Caco-2 (cell line): ENCODE measurements around the gene TM9SF4. TPM values are rescaled to one million over a fixed set of nuclear protein-coding genes. Genes with fewer than 3 reads are reported as not detected.

Experiments used
- BruUV-seq: library from RNA; stranded (reverse); fragments of 400-500 nt; replicated peaks from 2 replicates; lab custom pipeline; 2021; lab: Mats Ljungman, UMichigan
- CTCF ChIA-PET: fragments of 300-600 bp; sonication (Branson Sonifier 250); formaldehyde crosslinking; loops from one replicate; lab custom pipeline; 2022; ENCODE audit warnings: antibody characterized with exemption; lab: Charles Lee
- POLR2A ChIA-PET: fragments of 300-600 bp; sonication (Branson Sonifier 250); formaldehyde crosslinking; loops from one replicate; lab custom pipeline; 2022; ENCODE audit warnings: antibody characterized with exemption; lab: Charles Lee
- DNase-seq, 2 experiments: peaks; one replicate each; pipeline versions ENCODE4 v3.0.0 to v3.0.0-alpha.2; 2020 to 2022
- H3K27me3 ChIP-seq: replicated peaks from 2 replicates; pipeline ENCODE4 v1.6.0; 2011; ENCODE audit warnings: low read length; ENCODE audit not compliant: control insufficient read depth, insufficient read depth
- H3K36me3 ChIP-seq: 2 replicates; pipeline ENCODE4 v1.5.1; 2011; ENCODE audit warnings: low read length; ENCODE audit not compliant: control insufficient read depth, insufficient read depth
- H3K4me1 ChIP-seq: fragments of 250-450 bp; sonication (Bioruptor Pico); 2 replicates; pipeline ENCODE4 v1.5.1; 2020; ENCODE audit warnings: mild to moderate bottlenecking
- H3K4me3 ChIP-seq: 2 replicates; pipeline ENCODE4 v1.5.1; 2011; ENCODE audit warnings: low read depth, mild to moderate bottlenecking, control low read depth, low read length
- H3K9me3 ChIP-seq: fragments of 250-450 bp; sonication (Bioruptor Pico); 2 replicates; pipeline ENCODE4 v1.5.1; 2020; ENCODE audit warnings: mild to moderate bottlenecking, moderate library complexity
- H3K27ac Mint-ChIP-seq: one replicate; pipeline ENCODE4 v1.8.0; 2022; ENCODE audit warnings: mixed read lengths; ENCODE audit not compliant: unreplicated experiment
- H3K27me3 Mint-ChIP-seq: one replicate; pipeline ENCODE4 v1.8.0; 2022; ENCODE audit warnings: mixed read lengths; ENCODE audit not compliant: insufficient read depth, unreplicated experiment
- H3K36me3 Mint-ChIP-seq: one replicate; pipeline ENCODE4 v1.8.0; 2022; ENCODE audit warnings: mild to moderate bottlenecking, mixed read lengths; ENCODE audit not compliant: insufficient read depth, unreplicated experiment
- H3K4me1 Mint-ChIP-seq: one replicate; pipeline ENCODE4 v1.8.0; 2022; ENCODE audit warnings: low read depth, mixed read lengths; ENCODE audit not compliant: unreplicated experiment
- H3K4me3 Mint-ChIP-seq: one replicate; pipeline ENCODE4 v1.8.0; 2022; ENCODE audit warnings: mild to moderate bottlenecking, moderate library complexity, mixed read lengths; ENCODE audit not compliant: unreplicated experiment
- H3K9me3 Mint-ChIP-seq: one replicate; pipeline ENCODE4 v1.8.0; 2022; ENCODE audit warnings: mixed read lengths; ENCODE audit not compliant: unreplicated experiment
- CTCF ChIP-seq, 2 experiments: fragments of 200-600 bp in 1 of 2; IDR thresholded peaks; 1 replicate in 1 of 2; 2 replicates in 1 of 2; pipeline versions ENCODE4 v1.5.1 to v1.8.0; 2011 to 2022; ENCODE audit warnings: antibody characterized with exemption in 1 of 2, control low read depth in 1 of 2, inconsistent platforms in 1 of 2, low read depth in 1 of 2, low read length in 1 of 2, mild to moderate bottlenecking in 1 of 2, moderate library complexity in 1 of 2; ENCODE audit not compliant: insufficient read depth in 1 of 2, severe bottlenecking in 1 of 2, unreplicated experiment in 1 of 2
- intact Hi-C: fragments of 100-400 bp; cut with micrococcal nuclease; formaldehyde crosslinking; loops from one replicate; pipeline ENCODE4 v1.10.0; 2022; ENCODE audit not compliant: unreplicated experiment
- total RNA-seq: library from RNA; stranded (reverse); gene quantifications from 2 replicates; pipeline ENCODE4 v1.2.3, GENCODE V29; 2022

Gene TM9SF4
- total RNA-seq, 1 experiment from 2014 or later = 138 TPM

GRCh38 chr20:32075534-32075933, 34.0 kb upstream of the TM9SF4 start:
- Histone ChIP-seq H3K27me3 (no peaks in the 10 kb centered on the region), H3K9me3 (no peaks in the 10 kb centered on the region), H3K4me1 (no peaks in the 10 kb centered on the region), H3K36me3 (no peaks in the 10 kb centered on the region), H3K4me3 (no peak overlapping the region)
- intact Hi-C loops = no loop called here
- CTCF ChIA-PET = no interaction called here
- Mint-ChIP-seq H3K4me3 (no peak overlapping the region), H3K36me3 (no peaks in the 10 kb centered on the region), H3K27ac (no peak overlapping the region), H3K9me3 (no peaks in the 10 kb centered on the region), H3K27me3 (peaks cover 16% of the 10 kb centered on the region), H3K4me1 (no peaks in the 10 kb centered on the region)
- TF ChIP-seq CTCF (IDR thresholded peaks at IDR 0.05; ENCODE audit: insufficient read depth in 1 of 2, low read depth in 1 of 2, low read length in 1 of 2, severe bottlenecking in 1 of 2, unreplicated experiment in 1 of 2) = no peak
- POLR2A ChIA-PET = no interaction called here
- DNase-seq = no peak
- no TSS peak for BruUV-seq

- Mint-ChIP-seq H3K9me3 (no peaks in the 10 kb centered on the region), H3K36me3 (no peaks in the 10 kb centered on the region), H3K4me3 (no peak overlapping the region), H3K27me3 (peaks cover 15% of the 10 kb centered on the region), H3K4me1 (no peaks in the 10 kb centered on the region), H3K27ac (no peak overlapping the region)
- Histone ChIP-seq H3K36me3 (no peaks in the 10 kb centered on the region), H3K4me3 (no peak overlapping the region), H3K4me1 (no peaks in the 10 kb centered on the region), H3K27me3 (no peaks in the 10 kb centered on the region), H3K9me3 (no peaks in the 10 kb centered on the region)
- BruUV-seq = no TSS peak
- intact Hi-C loops = no loop called here
- ChIA-PET POLR2A (no interaction called here), CTCF (no interaction called here)
- TF ChIP-seq CTCF (IDR thresholded peaks at IDR 0.05; ENCODE audit: insufficient read depth in 1 of 2, low read depth in 1 of 2, low read length in 1 of 2, severe bottlenecking in 1 of 2, unreplicated experiment in 1 of 2) = no peak
- DNase-seq = no peak
Measured at GRCh38 chr20:32077190-32077589, 32.3 kb upstream of the TM9SF4 start.

- TF ChIP-seq CTCF (IDR thresholded peaks at IDR 0.05; ENCODE audit: insufficient read depth in 1 of 2, low read depth in 1 of 2, low read length in 1 of 2, severe bottlenecking in 1 of 2, unreplicated experiment in 1 of 2) = no peak
- CTCF ChIA-PET = interaction anchor here (0.6 kb wide), 1 partner anchor 206 kb away, joined by 3 read pairs; no protein-coding TSS in a partner anchor
- H3K27me3 Mint-ChIP-seq = peaks cover 20% of the 10 kb centered on the region
- no peak for DNase-seq
- Histone ChIP-seq H3K4me3 (no peak overlapping the region), H3K9me3 (no peaks in the 10 kb centered on the region), H3K27me3 (peaks cover 2% of the 10 kb centered on the region; the same call in 1 of the 2 replicates), H3K36me3 (no peaks in the 10 kb centered on the region), H3K4me1 (no peaks in the 10 kb centered on the region)
- POLR2A ChIA-PET = no interaction called here
- no peaks in the 10 kb centered on the region for H3K9me3 Mint-ChIP-seq
- no peak overlapping the region for H3K27ac Mint-ChIP-seq
- BruUV-seq = no TSS peak
- intact Hi-C loops = no loop called here
- no peaks in the 10 kb centered on the region for H3K36me3 Mint-ChIP-seq
- H3K4me1 Mint-ChIP-seq = no peaks in the 10 kb centered on the region
- H3K4me3 Mint-ChIP-seq = no peak overlapping the region
Measured at GRCh38 chr20:32078322-32078721, 31.2 kb upstream of the TM9SF4 start.
